ENCODE data around the gene AGFG1.

GRCh38 chr2:227545990-227546389 is 74.0 kb downstream of the AGFG1 start:
- no peak for TF ChIP-seq POLR2AphosphoS5 (IDR thresholded peaks at IDR 0.05; ENCODE audit: low read depth, low read length)
- no peak for TF ChIP-seq TAF1 (IDR thresholded peaks at IDR 0.05; ENCODE audit: borderline replicate concordance, insufficient read depth, low read length)
